ENCODE results near the gene TTC31.
A peak's percentile ranks its signal among the peaks of the same experiment; 100 is the strongest.

TTC31 gene

DNA sequence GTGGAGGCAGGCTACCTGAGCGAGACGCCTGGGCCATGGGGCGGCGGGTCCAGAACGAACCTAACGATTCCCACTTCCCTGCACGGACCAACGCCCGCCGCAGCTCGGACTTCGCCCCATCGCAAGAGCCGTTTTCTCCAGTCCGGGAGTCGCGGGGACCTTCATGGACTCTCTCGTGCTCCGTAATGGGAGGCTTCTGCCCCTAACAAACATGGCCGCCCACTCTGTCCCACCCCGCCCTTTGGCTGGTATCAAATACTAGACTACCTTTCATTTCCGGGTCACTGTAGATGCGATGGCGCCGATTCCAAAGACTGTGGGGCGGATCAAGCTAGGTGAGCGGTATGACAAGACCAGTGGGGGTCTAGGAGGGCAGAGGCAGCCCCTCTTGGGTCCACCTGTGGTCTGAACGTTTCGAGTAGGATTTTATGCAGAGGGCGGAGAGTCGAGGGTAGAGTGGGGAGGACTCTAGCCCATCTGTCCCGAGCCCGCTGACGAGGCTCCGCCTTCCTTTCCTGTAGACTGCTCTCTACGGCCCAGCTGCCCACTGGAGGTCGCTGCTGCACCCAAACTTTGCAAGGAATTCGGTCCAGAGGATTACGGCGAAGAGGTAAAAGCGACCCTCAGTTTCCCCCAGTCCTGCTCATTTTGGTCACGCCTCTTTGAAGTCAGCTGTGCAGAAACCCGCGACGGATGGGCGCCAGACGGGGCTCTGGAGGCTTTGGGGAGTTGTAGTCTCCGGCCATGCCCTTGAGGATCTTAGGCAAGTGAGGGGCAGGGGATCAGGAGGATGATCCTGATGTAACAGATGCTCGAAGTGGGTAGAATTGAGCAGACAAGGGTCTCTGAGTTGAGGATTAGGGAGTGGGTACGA, at the start of gene TTC31, which contains the start of gene CCDC142:
TSS of gene TTC31 (plus strand) at position 281 of the 874 bp plus-strand sequence. CDS start at position 296, 15 bp downstream.
TSS of gene CCDC142 (minus strand) at position 198 of the 874 bp plus-strand sequence. CDS start at position 37, 161 bp downstream.
- Histone ChIP-seq H3K36me3 (peaks cover 28 to 65% (median 47%) of the 10 kb centered on the region in 11 experiments; a peak in 21 of 22 replicates), H3K4me3 (peak within 1 kb of the TSS; percentile 73 to 94 (median 83)), H3K4me2 (peak within 1 kb of the TSS; percentile 93 to 100 (median 97)), H4K20me1 (peaks cover 0 to 18% (median 9%) of the 10 kb centered on the region in 11 experiments; a peak in 13 of 22 replicates), H3K27ac (peak within 1 kb of the TSS; percentile 52 to 92 (median 87); a peak in 21 of 22 replicates), H3K27me3 (no peaks in the 10 kb centered on the region), H3K9me3 (replicated peaks in 1 of 11) (no peaks in the 10 kb centered on the region), H3K9ac (peak within 1 kb of the TSS; percentile 81 to 94 (median 87)), H3K4me1 (peaks cover 31 to 47% (median 41%) of the 10 kb centered on the region in 10 experiments)
- no peak for TF ChIP-seq Cebpa-rat (IDR thresholded peaks at IDR 0.05)

GRCh38 chr2:74436111-74436805, 46.6 kb upstream of the TTC31 start:
- H3K36me3 ChIP-seq, result peaks cover 4 to 15% (median 13%) of the 10 kb centered on the region in 11 experiments; a peak in 14 of 22 replicates
- peak overlapping the region; percentile 20 to 72 (median 59); a peak in 18 of 22 replicates for H3K27ac ChIP-seq
- H3K4me3 ChIP-seq, result no peak overlapping the region
- TF ChIP-seq Cebpa-rat (IDR thresholded peaks at IDR 0.05), result no peak
- H3K4me2 ChIP-seq, result peak overlapping the region; percentile 89 to 100 (median 99)
- H3K4me1 ChIP-seq, result peaks cover 50 to 56% (median 52%) of the 10 kb centered on the region in 10 experiments
- H3K9ac ChIP-seq, result peak overlapping the region in 6 of 11 experiments; percentile 11 to 58 (median 39); a peak in 7 of 22 replicates
- no peaks in the 10 kb centered on the region for H4K20me1 ChIP-seq
- H3K9me3 ChIP-seq (replicated peaks in 1 of 11), result peaks cover 0 to 2% (median 0%) of the 10 kb centered on the region in 11 experiments; a peak in 1 of 22 replicates
- peaks cover 4 to 9% (median 7%) of the 10 kb centered on the region in 11 experiments for H3K27me3 ChIP-seq

- no peaks in the 10 kb centered on the region for H4K20me1 ChIP-seq
- peaks cover 0 to 10% (median 0%) of the 10 kb centered on the region in 11 experiments; a peak in 7 of 22 replicates for H3K9me3 ChIP-seq (replicated peaks in 1 of 11)
- peaks cover 50 to 62% (median 55%) of the 10 kb centered on the region in 10 experiments for H3K4me1 ChIP-seq
- H3K36me3 ChIP-seq, result peaks cover 1 to 7% (median 5%) of the 10 kb centered on the region in 11 experiments; a peak in 11 of 22 replicates
- peak overlapping the region; percentile 89 to 100 (median 99) for H3K4me2 ChIP-seq
- peak overlapping the region in 9 of 11 experiments; percentile 11 to 58 (median 31); a peak in 9 of 22 replicates for H3K9ac ChIP-seq
- no peak for TF ChIP-seq Cebpa-rat (IDR thresholded peaks at IDR 0.05)
- peak overlapping the region; percentile 20 to 72 (median 59); a peak in 19 of 22 replicates for H3K27ac ChIP-seq
- peak overlapping the region in 4 of 10 experiments; percentile 2 to 13 (median 3); a peak in 3 of 20 replicates for H3K4me3 ChIP-seq
- peaks cover 12 to 17% (median 16%) of the 10 kb centered on the region in 11 experiments for H3K27me3 ChIP-seq
Observed at GRCh38 chr2:74436848-74437695, 45.8 kb upstream of the TTC31 start.

DNA sequence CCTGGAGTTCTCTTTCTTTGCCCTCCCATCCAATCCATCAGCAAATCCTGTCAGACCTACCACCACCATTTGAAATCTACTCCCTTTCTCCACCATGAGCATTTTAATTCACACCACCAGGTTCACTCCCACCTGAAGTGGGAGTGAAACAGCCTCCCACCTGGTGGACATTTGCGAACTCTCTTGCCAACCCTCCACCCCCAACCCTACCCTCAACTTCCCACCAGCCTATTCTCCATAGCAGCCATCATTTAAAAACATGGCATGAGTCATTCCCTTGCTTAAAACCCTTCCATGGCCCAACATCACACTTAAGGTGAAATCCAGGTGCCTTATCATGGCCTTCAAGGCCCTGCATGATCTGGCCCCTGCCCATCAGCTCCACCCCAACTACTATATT, 44.6 kb upstream of the TTC31 start:
- Histone ChIP-seq H3K36me3 (no peaks in the 10 kb centered on the region), H3K4me2 (peak overlapping the region; percentile 89 to 100 (median 99))

DNA sequence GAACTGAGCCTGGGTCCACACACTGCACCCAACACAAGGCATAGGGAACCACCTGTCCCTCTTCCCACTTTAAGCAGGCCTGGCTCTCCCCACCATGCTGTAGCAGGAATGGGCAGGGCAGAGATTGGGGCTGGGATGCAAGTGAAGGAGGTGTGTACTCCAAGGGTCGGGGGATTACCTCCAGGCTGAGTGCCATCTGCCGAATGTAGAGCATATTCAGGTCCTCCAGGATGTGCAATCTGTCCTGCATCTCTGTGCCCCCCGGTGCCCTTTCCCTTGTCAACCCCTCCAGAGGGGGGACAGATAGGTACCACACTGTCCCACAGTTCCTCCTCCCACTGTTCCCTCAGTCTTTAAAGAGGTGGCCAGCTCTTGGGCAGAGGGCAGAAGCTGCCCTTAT, 43.5 kb upstream of the TTC31 start:
- Histone ChIP-seq H3K27me3 (peaks cover 15 to 25% (median 20%) of the 10 kb centered on the region in 11 experiments), H4K20me1 (no peaks in the 10 kb centered on the region), H3K36me3 (no peaks in the 10 kb centered on the region), H3K9me3 (replicated peaks in 1 of 11) (peaks cover 0 to 13% (median 0%) of the 10 kb centered on the region in 11 experiments; a peak in 7 of 22 replicates), H3K4me2 (peak overlapping the region; percentile 89 to 100 (median 99)), H3K9ac (peak overlapping the region; percentile 75 to 90 (median 82)), H3K4me1 (peaks cover 60 to 72% (median 65%) of the 10 kb centered on the region in 10 experiments), H3K4me3 (peak overlapping the region; percentile 62 to 74 (median 68)), H3K27ac (peak overlapping the region; percentile 48 to 94 (median 85); a peak in 21 of 22 replicates)
- no peak for TF ChIP-seq Cebpa-rat (IDR thresholded peaks at IDR 0.05)

More for the DNA sequence above, 44.6 kb upstream of the TTC31 start:
- H3K4me3 ChIP-seq, result 0 out of 20 replicates have a peak overlapping the region, but pooled peaks of 1 of the 10 experiments have one; percentile 3
- H4K20me1 ChIP-seq, result no peaks in the 10 kb centered on the region
- H3K9me3 ChIP-seq (replicated peaks in 1 of 11), result peaks cover 0 to 13% (median 0%) of the 10 kb centered on the region in 11 experiments; a peak in 7 of 22 replicates
- H3K4me1 ChIP-seq, result peaks cover 50 to 62% (median 55%) of the 10 kb centered on the region in 10 experiments
- peaks cover 15 to 25% (median 20%) of the 10 kb centered on the region in 11 experiments for H3K27me3 ChIP-seq
- no peak for TF ChIP-seq Cebpa-rat (IDR thresholded peaks at IDR 0.05)
- no peak overlapping the region for H3K9ac ChIP-seq
- H3K27ac ChIP-seq, result peak overlapping the region in 4 of 11 experiments; percentile 23 to 59 (median 54); a peak in 4 of 22 replicates

GRCh38 chr2:74439803-74440377, 43.0 kb upstream of the TTC31 start:
- Histone ChIP-seq H4K20me1 (no peaks in the 10 kb centered on the region), H3K4me2 (peak overlapping the region; percentile 89 to 100 (median 99)), H3K4me1 (peaks cover 64 to 78% (median 70%) of the 10 kb centered on the region in 10 experiments), H3K36me3 (no peaks in the 10 kb centered on the region), H3K9me3 (replicated peaks in 1 of 11) (peaks cover 0 to 13% (median 0%) of the 10 kb centered on the region in 11 experiments; a peak in 7 of 22 replicates), H3K27ac (peak overlapping the region; percentile 48 to 94 (median 85)), H3K27me3 (peaks cover 15 to 25% (median 20%) of the 10 kb centered on the region in 11 experiments), H3K9ac (peak overlapping the region; percentile 75 to 90 (median 82)), H3K4me3 (peak overlapping the region; percentile 62 to 74 (median 68))
- no peak for TF ChIP-seq Cebpa-rat (IDR thresholded peaks at IDR 0.05)

Measured in BLaER1 treated with 17β-estradiol and CSF1 and Interleukin-3, amounts not matched to agents 10 nM and 100 nM (cell line).